PFSK-1 (cell line): Measurements from ENCODE around the gene ECT2L.

Source experiments
- FOXP2 ChIP-seq: optimal IDR thresholded peaks from 2 replicates; pipeline ENCODE3; 2011; ENCODE audit warnings: borderline replicate concordance, control low read depth, inconsistent platforms; ENCODE audit not compliant: insufficient read depth; ENCODE audit errors: extremely low read length, extremely low read depth
- POLR2AphosphoS5 ChIP-seq: IDR thresholded peaks from 2 replicates; pipeline ENCODE4 v1.6.1; 2012; ENCODE audit warnings: low read depth, mild to moderate bottlenecking, control low read depth, low read length, moderate library complexity
- REST ChIP-seq, 2 experiments: IDR thresholded peaks; 2 replicates each; pipeline versions ENCODE4 v1.6.1 to v1.8.0; 2011 to 2012; ENCODE audit warnings: low read depth in 2 of 2, low read length in 2 of 2, control low read depth in 1 of 2, inconsistent platforms in 1 of 2, mild to moderate bottlenecking in 1 of 2, moderate library complexity in 1 of 2; ENCODE audit not compliant: insufficient read depth in 1 of 2
- SIN3A ChIP-seq: IDR thresholded peaks from 2 replicates; pipeline ENCODE4 v1.6.1; 2012; ENCODE audit warnings: mild to moderate bottlenecking, low read length, moderate library complexity, borderline replicate concordance; ENCODE audit not compliant: insufficient read depth
- TAF1 ChIP-seq: IDR thresholded peaks from 2 replicates; pipeline ENCODE4 v1.6.1; 2012; ENCODE audit warnings: low read length, control low read depth, borderline replicate concordance; ENCODE audit not compliant: insufficient read depth

The ECT2L gene

DNA sequence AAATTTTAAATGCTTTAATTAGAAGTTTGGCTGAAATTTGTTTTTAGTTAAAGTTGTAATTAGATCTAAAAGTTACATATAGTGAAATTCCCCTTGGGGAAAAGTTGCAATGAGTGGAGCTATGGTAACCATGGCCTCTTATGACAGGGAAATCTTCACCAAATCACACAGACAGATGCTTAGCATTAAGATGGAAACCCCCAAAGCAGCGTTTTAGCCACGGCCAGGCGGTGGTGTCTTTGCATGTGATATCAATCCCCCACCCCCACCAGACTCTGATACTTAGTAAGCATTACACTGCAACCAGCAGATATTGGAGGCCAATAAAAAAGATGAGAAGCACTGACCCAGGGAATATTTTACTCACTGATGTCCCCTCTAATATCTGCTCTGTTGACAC, 116.4 kb downstream of the ECT2L start:
- TF ChIP-seq FOXP2: no peak
- TF ChIP-seq SIN3A: no peak
- no peak for TF ChIP-seq TAF1
- TF ChIP-seq POLR2AphosphoS5: no peak
- TF ChIP-seq REST (IDR thresholded peaks at IDR 0.05; ENCODE audit: insufficient read depth in 1 of 2, low read depth in 2 of 2, low read length in 2 of 2): no peak

DNA sequence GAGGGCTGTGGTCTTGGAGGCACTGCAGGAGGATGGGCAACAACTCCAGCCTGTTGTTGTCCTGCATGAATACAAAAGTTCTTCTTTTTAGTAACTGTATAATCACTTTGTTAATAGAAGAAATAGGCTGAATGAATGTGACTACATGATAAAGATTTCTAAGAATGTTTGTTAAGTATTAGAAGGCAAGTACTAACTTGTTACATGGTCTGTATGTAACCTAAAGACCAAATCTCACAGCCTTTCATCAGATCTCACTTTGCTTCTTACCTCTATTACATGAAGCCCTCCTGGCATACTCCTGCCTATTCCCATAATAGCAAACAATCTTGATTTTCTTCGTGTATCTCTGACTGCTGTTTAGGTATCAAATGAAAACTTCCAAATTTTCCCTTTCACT, 118.8 kb downstream of the ECT2L start:
- TF ChIP-seq TAF1 (no peak), POLR2AphosphoS5 (no peak), SIN3A (no peak), REST (IDR thresholded peaks at IDR 0.05; ENCODE audit: insufficient read depth in 1 of 2, low read depth in 2 of 2, low read length in 2 of 2) (no peak), FOXP2 (no peak)

GRCh38 chr6:138920906-138921305, 125.0 kb downstream of the ECT2L start:
- no peak for TF ChIP-seq REST (IDR thresholded peaks at IDR 0.05; ENCODE audit: insufficient read depth in 1 of 2, low read depth in 2 of 2, low read length in 2 of 2)

- TF ChIP-seq FOXP2: no peak
- no peak for TF ChIP-seq SIN3A
- no peak for TF ChIP-seq TAF1
- no peak for TF ChIP-seq POLR2AphosphoS5
- TF ChIP-seq REST (IDR thresholded peaks at IDR 0.05; ENCODE audit: insufficient read depth in 1 of 2, low read depth in 2 of 2, low read length in 2 of 2): no peak
Measured at GRCh38 chr6:138923561-138923960, 127.7 kb downstream of the ECT2L start.

DNA sequence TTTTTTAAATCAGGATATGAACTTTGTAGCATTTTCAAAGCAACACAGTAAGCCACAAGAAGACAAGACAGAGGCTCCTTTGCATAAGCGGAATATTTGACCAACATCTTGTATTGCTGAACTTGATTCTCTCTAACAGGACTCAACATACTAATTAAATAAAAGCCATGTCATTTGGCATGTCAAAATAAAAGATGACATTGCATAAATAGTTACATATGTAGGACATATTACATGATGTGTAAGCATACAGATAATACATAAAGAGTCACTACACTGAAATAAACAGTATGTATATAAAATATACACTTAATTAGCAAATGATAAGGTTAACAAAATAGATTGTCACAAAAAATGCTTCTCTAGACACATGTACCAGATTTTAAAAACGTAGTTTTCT, 129.9 kb downstream of the ECT2L start:
- TF ChIP-seq SIN3A (no peak), POLR2AphosphoS5 (no peak), TAF1 (no peak), REST (IDR thresholded peaks at IDR 0.05; ENCODE audit: insufficient read depth in 1 of 2, low read depth in 2 of 2, low read length in 2 of 2) (no peak), FOXP2 (no peak)
